Stomach (tissue), 4 donors: ENCODE results near the gene SLC7A4.

Experiments
- EP300 ChIP-seq: sonication (generic); formaldehyde crosslinking; IDR thresholded peaks from one replicate; pipeline ENCODE4 v1.6.1; 2017; ENCODE audit warnings: antibody characterized with exemption
- POLR2A ChIP-seq, 4 donors: fragments of 450-650 bp; IDR thresholded peaks; one replicate each; pipeline ENCODE4 v1.6.1; 2016; ENCODE audit warnings: antibody characterized with exemption in 4 of 4, control low read depth in 2 of 4, mild to moderate bottlenecking in 1 of 4, moderate library complexity in 1 of 4
- POLR2AphosphoS5 ChIP-seq, 3 donors: sonication (generic); formaldehyde crosslinking; IDR thresholded peaks; one replicate each; pipeline ENCODE4 v1.6.1; 2016; ENCODE audit warnings: antibody characterized with exemption in 3 of 3
- TF ChIP-seq, protein P1 (sequence below), 7 experiments: fragments of 450-650 bp in 4 of 7; fragments of 200-600 bp in 3 of 7; sonication (generic) in 3 of 7; IDR thresholded peaks; one replicate each; pipeline ENCODE4 v1.5.1; 2016 to 2019; ENCODE audit warnings: antibody characterized with exemption in 7 of 7, control low read depth in 2 of 7, mild to moderate bottlenecking in 1 of 7

DNA sequence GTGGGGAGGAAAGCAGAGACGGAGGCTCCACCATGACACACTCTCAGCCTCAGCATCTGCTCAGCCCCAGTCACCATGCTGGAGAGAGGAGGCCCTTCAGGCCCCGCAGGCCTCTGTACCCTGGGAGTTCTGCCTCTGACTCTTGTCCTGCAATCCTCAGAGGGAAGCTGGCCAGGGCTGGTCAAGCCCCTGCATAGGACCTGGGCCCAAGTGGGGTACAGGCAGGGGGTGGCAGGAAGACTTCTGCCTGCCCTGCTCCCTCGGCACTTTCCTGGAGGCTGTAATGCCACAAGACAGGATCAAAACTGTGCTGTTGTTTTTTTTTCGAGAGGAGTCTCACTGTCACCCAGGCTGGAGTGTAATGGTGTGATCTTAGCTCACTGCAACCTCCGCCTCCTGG lies 47.1 kb upstream of the SLC7A4 start:
- TF ChIP-seq POLR2A (IDR thresholded peaks at IDR 0.05) (no peak), EP300 (no peak), POLR2AphosphoS5 (IDR thresholded peaks at IDR 0.05) (no peak)
- TF ChIP-seq, protein P1, sequence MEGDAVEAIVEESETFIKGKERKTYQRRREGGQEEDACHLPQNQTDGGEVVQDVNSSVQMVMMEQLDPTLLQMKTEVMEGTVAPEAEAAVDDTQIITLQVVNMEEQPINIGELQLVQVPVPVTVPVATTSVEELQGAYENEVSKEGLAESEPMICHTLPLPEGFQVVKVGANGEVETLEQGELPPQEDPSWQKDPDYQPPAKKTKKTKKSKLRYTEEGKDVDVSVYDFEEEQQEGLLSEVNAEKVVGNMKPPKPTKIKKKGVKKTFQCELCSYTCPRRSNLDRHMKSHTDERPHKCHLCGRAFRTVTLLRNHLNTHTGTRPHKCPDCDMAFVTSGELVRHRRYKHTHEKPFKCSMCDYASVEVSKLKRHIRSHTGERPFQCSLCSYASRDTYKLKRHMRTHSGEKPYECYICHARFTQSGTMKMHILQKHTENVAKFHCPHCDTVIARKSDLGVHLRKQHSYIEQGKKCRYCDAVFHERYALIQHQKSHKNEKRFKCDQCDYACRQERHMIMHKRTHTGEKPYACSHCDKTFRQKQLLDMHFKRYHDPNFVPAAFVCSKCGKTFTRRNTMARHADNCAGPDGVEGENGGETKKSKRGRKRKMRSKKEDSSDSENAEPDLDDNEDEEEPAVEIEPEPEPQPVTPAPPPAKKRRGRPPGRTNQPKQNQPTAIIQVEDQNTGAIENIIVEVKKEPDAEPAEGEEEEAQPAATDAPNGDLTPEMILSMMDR (IDR thresholded peaks at IDR 0.05) = no peak
